Hematopoietic multipotent progenitor cell treated with erythropoietin and hydrocortisone succinate and interleukin-3 and kit ligand, for 17 days (in vitro differentiated cells): ENCODE measurements around the gene CDH5.
A peak's percentile ranks its signal among the peaks of the same experiment; 100 is the strongest.
"Not testable (repeated sequence)": the region's sequence is repeated elsewhere in the genome, so short reads cannot be mapped to it uniquely, and the experiment has no call there.

ENCODE experiments used
- DNase-seq: peaks from one replicate; pipeline ENCODE4 v3.0.0-alpha.2; 2015; ENCODE audit warnings: low spot score

Gene CDH5, protein sequence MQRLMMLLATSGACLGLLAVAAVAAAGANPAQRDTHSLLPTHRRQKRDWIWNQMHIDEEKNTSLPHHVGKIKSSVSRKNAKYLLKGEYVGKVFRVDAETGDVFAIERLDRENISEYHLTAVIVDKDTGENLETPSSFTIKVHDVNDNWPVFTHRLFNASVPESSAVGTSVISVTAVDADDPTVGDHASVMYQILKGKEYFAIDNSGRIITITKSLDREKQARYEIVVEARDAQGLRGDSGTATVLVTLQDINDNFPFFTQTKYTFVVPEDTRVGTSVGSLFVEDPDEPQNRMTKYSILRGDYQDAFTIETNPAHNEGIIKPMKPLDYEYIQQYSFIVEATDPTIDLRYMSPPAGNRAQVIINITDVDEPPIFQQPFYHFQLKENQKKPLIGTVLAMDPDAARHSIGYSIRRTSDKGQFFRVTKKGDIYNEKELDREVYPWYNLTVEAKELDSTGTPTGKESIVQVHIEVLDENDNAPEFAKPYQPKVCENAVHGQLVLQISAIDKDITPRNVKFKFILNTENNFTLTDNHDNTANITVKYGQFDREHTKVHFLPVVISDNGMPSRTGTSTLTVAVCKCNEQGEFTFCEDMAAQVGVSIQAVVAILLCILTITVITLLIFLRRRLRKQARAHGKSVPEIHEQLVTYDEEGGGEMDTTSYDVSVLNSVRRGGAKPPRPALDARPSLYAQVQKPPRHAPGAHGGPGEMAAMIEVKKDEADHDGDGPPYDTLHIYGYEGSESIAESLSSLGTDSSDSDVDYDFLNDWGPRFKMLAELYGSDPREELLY

GRCh38 chr16:66366433-66367299, at the start of gene CDH5:
TSS of gene CDH5 (plus strand) at chr16:66366691. CDS start at chr16:66379338, 12,647 bp downstream.
- no peak for DNase-seq

DNA sequence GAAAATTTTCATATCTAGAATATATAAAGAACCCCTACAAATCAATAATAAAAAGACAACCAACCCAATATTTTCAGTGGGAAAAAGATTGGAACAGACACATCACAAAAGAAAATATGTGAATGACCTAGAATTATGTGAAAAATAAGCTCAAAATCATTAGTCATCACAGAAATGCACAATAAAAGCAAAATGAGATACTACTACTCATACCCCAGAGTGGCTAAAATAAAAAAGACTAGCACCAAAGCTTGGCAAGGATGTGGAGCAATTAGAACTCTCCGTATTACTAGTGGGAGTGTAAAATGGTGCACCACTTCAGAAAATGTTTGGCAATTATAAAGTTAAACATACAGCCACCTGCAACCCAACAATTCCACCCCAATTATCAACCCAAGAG, 48.0 kb upstream of the CDH5 start:
- no peak for DNase-seq

- DNase-seq, result no peak
These were observed 45.7 kb upstream of the CDH5 start for GRCh38 chr16:66320774-66321173.

GRCh38 chr16:66322174-66322573, 44.3 kb upstream of the CDH5 start:
- no peak for DNase-seq

- no peak for DNase-seq
These were observed 41.5 kb upstream of the CDH5 start for GRCh38 chr16:66324815-66325515.

DNA sequence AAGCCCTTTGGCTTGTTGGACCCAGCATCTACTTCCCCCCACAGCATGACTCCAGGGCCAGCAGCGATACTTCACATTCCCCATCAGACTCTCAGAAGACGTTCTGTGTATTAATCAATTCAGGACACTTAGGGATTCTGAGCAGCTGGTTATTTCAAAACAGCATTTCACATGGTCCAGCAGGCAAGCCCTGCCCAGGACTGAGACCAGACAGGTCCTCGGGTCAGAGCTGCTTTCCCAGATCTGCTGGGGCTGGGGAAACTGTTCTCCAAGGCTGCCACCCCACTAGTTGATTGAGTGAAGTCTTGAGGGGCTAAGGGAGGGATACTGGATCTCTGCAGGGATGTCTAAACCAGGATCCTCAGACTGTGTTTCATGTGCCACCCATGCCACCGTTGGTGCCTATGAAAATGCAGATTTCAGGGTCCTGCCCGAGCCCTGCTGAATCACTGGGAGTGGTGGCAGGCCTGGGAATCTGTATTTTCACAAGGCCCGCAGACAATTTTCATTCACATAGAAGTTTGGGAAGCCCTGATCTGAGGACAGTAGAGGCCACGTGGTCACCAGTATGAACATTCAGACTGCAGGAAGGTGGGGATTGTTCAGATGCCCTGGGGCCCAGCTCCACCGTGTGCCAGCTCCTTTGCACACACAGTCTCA, 40.6 kb upstream of the CDH5 start:
- DNase-seq, result no peak

- DNase-seq, result no peak
These were observed 39.4 kb upstream of the CDH5 start for GRCh38 chr16:66326991-66327513.

GRCh38 chr16:66328282-66328681, 38.2 kb upstream of the CDH5 start:
- DNase-seq, result no peak

- not testable (repeated sequence) for DNase-seq
These were observed 35.0 kb upstream of the CDH5 start for GRCh38 chr16:66331464-66331863.

DNA sequence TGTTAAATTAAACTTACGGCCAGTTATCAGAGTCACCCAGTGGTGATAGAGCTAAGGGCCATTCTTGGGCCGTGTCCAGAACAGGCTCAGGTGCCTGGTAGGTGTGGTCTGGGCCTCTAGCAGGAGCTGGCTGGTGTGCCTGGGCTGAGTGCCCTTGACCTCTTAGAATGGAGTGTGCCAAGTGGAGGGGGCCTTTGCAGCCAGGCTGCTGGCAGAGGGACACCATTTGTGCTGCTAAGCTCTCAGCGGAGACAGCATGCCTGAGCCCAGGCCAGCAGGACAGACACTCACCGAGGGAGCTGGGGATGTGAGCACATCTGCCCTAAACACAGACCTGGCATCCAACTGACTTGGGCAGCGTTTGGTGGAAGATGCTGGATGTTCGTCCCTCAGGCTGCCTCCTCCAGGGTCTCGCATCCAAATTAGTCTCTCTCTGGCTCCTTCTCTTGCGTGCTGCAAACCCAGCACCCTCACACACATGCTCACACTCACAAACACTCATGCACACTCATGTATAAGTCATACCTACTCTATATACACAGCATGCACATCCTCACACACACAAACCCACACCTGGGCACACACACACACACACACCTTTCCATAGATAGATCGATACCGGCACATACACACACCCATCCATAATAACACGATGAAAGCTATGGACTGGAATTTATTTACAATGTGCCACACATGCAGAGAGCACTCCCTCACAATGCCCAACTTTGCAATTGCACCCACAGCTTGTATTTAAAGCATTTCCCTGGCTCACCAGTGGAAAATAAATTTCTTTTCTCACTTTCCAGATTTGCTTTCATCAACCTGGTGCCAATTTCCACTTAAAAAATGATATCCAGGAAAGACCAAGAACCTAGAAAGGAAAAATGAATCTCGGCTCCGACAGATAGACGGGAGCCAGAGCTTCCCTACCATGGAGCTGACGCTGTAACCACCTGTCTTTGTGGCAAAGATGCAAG, 33.6 kb upstream of the CDH5 start:
- DNase-seq, result no peak

GRCh38 chr16:66334853-66335574, 31.5 kb upstream of the CDH5 start:
- no peak for DNase-seq

- DNase-seq, result no peak
These were observed 30.7 kb upstream of the CDH5 start for GRCh38 chr16:66335704-66336329.

DNA sequence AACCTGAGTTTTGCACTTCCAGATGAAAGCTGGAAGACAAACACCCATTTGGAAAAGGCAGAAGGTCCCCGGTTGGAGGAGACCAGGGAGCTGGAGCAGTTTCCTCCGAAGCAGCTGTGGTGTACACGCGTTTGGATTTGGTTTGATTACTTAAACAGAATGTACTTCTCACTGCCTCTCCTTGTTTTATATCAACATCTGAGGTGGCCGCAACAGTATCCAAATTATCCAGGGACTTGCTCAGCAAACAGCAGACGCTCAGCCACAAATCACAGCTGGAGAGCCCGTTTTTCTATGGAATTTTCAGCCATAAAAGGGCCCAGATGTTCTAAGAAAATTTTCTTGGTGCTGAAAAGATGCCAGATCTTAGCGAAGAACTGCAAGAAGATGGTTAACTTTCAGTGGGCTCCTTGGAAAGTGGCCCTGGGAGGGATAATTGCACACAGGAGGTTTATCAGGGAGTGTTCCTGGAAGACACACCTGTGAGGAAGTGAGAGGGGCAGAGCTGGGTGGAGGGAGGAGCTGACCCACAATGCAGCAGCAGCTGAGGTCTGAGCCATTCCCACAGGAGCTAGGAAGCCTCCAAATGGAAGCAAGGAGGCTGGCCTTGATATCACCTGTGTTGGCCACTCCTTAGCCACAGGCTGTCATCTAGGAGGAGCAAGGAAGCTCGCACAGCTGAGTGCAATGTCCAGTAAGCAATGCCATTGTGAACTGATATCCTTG, 28.9 kb upstream of the CDH5 start:
- DNase-seq, result no peak

- no peak for DNase-seq
These were observed 24.1 kb upstream of the CDH5 start for GRCh38 chr16:66342294-66342900.

- DNase-seq, result peak; percentile 44
These were observed 21.9 kb upstream of the CDH5 start for GRCh38 chr16:66344533-66345145.

DNA sequence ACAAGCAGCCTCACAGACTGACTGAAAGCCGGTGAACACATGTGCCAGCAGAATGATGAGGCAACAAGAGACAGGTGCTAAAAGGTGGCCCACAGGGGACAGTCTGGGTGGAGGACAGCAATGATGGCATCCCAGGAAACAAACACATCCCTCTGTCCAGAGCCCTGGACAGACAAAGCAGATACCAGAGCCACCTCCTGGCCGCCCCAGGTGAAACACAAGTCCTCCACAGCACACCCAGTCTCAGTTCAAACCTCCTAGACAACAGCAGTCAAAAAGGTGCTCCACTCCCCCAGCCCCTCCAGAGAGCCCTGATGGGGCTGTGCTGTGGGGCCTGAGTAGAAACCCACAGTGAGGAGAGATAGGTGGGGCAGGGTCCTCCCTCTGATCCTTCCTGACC, 20.3 kb upstream of the CDH5 start:
- DNase-seq, result no peak

GRCh38 chr16:66352304-66352703, 14.2 kb upstream of the CDH5 start:
- no peak for DNase-seq
